ENCODE results near the gene ATAD3C. TPM values are rescaled to one million over a fixed set of nuclear protein-coding genes. Genes with fewer than 3 reads are reported as not detected.
"Not testable (repeated sequence)": the region's sequence is repeated elsewhere in the genome, so short reads cannot be mapped to it uniquely, and the experiment has no call there.

The ATAD3C gene
- total and polyA plus RNA-seq, 2 of the 8 experiments (the other 6 are each of a cell fraction or from before 2014, with no cell fraction given) = 2.0 to 2.7 TPM

- TF ChIP-seq POU5F1 (IDR thresholded peaks at IDR 0.05; ENCODE audit: low read depth, low read length) = no peak
- TF ChIP-seq SP2 (IDR thresholded peaks at IDR 0.05; ENCODE audit: low read length) = no peak
- no peak for TF ChIP-seq ASH2L (IDR thresholded peaks at IDR 0.05; ENCODE audit: low read length)
- no peak for TF ChIP-seq RBBP5 (IDR thresholded peaks at IDR 0.05; ENCODE audit: borderline replicate concordance, low read depth, low read length)
- TF ChIP-seq, protein P1, sequence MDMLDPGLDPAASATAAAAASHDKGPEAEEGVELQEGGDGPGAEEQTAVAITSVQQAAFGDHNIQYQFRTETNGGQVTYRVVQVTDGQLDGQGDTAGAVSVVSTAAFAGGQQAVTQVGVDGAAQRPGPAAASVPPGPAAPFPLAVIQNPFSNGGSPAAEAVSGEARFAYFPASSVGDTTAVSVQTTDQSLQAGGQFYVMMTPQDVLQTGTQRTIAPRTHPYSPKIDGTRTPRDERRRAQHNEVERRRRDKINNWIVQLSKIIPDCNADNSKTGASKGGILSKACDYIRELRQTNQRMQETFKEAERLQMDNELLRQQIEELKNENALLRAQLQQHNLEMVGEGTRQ (IDR thresholded peaks at IDR 0.05; ENCODE audit: low read length) = no peak
- no peak for TF ChIP-seq CBX8 (IDR thresholded peaks at IDR 0.05; ENCODE audit: borderline replicate concordance, low read depth, low read length)
These were observed 37.9 kb upstream of the ATAD3C start (continued) for GRCh38 chr1:1411626-1412025.

DNA sequence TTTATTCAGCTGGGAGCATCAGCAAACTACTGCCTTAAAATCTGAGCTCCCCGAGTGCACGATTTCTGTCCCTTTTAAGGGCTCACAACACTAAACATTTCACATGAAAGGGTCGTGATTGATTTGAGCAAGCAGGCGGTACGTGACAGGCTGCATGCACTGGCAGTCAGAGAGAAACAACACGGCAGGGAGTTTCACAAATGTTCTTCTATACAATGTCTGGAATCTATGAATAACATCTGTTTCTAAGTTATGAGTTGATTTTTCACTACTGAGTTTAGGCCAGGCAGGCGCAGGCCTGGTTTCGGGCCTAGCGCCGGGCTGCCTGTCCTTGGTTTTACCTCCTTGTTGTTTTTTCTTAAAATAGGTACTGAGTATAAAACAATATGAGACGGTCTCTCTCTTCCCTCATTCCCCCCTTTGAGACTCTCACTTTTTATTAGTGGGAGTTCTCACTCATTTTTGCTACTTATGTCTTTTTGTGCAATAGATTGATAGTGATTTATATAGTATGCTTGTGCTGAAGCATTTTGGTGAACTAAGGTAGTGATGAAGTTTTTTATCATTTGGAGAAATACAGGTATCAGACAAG is 37.1 kb upstream of the ATAD3C start:
- not testable (repeated sequence) for H2BK15ac ChIP-seq (ENCODE audit: low read length); H3K9ac ChIP-seq (replicated peaks in 1 of 4; ENCODE audit: extremely low read depth in 1 of 4, low read depth in 3 of 4, low read length in 3 of 4); H2BK20ac ChIP-seq (ENCODE audit: low read length); H2BK120ac ChIP-seq (replicated peaks; ENCODE audit: low read depth, low read length); H3K4me2 ChIP-seq (ENCODE audit: insufficient read depth in 1 of 2, low read depth in 2 of 2, low read length in 2 of 2); DNase-seq (ENCODE audit: low read depth in 1 of 2, low spot score in 2 of 2); H3K56ac ChIP-seq (replicated peaks; ENCODE audit: insufficient read length, low read depth, low read length); H4K5ac ChIP-seq (ENCODE audit: insufficient read length, low read depth, low read length); H3K23ac ChIP-seq (ENCODE audit: insufficient read length); H3K79me1 ChIP-seq (ENCODE audit: low read depth, low read length); H4K20me1 ChIP-seq (replicated peaks in 1 of 2; ENCODE audit: control insufficient read depth in 1 of 2, insufficient read depth in 2 of 2, low read length in 2 of 2); H3K4ac ChIP-seq (replicated peaks; ENCODE audit: insufficient read length, low read depth, low read length); H3K23me2 ChIP-seq (ENCODE audit: low read depth, low read length); H3K18ac ChIP-seq (ENCODE audit: extremely low read depth, low read length); H2AFZ ChIP-seq (ENCODE audit: low read length); H4K8ac ChIP-seq (ENCODE audit: extremely low read depth, insufficient read depth, low read length); H3K9me3 ChIP-seq (ENCODE audit: insufficient read depth in 2 of 2, low read depth in 1 of 2, low read length in 1 of 2); H3K27ac ChIP-seq (ENCODE audit: low read depth, low read length); H3K4me3 ChIP-seq (ENCODE audit: extremely low read depth in 1 of 4, insufficient read depth in 2 of 4, low read depth in 3 of 4, low read length in 4 of 4); H3K14ac ChIP-seq (ENCODE audit: insufficient read length); H3K27me3 ChIP-seq (replicated peaks in 1 of 4; ENCODE audit: control insufficient read depth in 3 of 4, extremely low read depth in 1 of 4, insufficient read depth in 3 of 4, low read length in 3 of 4); FAIRE-seq; H4K91ac ChIP-seq (replicated peaks; ENCODE audit: insufficient read length, low read length)
- Histone ChIP-seq H3K79me2 (ENCODE audit: control insufficient read depth in 1 of 2, insufficient read depth in 2 of 2, low read length in 2 of 2) (peaks cover 10 to 17% of the 10 kb centered on the region in 2 experiments), H2BK12ac (ENCODE audit: low read depth, low read length) (0 out of 2 replicates have a peak overlapping the region, but pooled peaks have one; percentile 39), H2AK5ac (ENCODE audit: low read depth, low read length) (0 out of 2 replicates have a peak overlapping the region, but pooled peaks have one; percentile 39), H2BK5ac (ENCODE audit: low read depth, low read length) (0 out of 2 replicates have a peak overlapping the region, but pooled peaks have one; percentile 18), H3K36me3 (ENCODE audit: control insufficient read depth in 2 of 4, insufficient read depth in 4 of 4, low read length in 3 of 4) (peaks cover 0 to 19% (median 1%) of the 10 kb centered on the region in 4 experiments; a peak in 2 of 8 replicates), H3K4me1 (replicated peaks in 1 of 4; ENCODE audit: control insufficient read depth in 3 of 4, insufficient read depth in 4 of 4, low read length in 3 of 4) (peaks cover 5 to 20% (median 12%) of the 10 kb centered on the region in 4 experiments)
- ChIA-PET POLR2A (ENCODE audit: partially characterized antibody) (interaction anchor here (1.1 to 4.8 kb wide), 7 partner anchors 10 to 38 kb away, joined by 4 to 27 read pairs (median 10); partner anchors contain the start of genes AURKAIP1 and CCNL2), CTCF (ENCODE audit: partially characterized antibody) (interaction anchor here (0.9 to 5.1 kb wide), 5 partner anchors 11 to 93 kb away, joined by 3 to 32 read pairs (median 6); no protein-coding TSS in a partner anchor)
- WGBS, 2 experiments (ENCODE audit: extremely low coverage in 1 of 2, insufficient coverage in 1 of 2, insufficient read length in 1 of 2, insufficient replicate concordance in 2 of 2, low coverage in 1 of 2, low lambda C conversion rate in 2 of 2, missing lambda C conversion rate in 1 of 2) = 96% methylated on average over 11 of the region's 11 CpGs; no CpG with 5 or more reads in 1 of the 2 experiments

All from H1 (cell line).